Neural cell (in vitro differentiated cells): ENCODE data around the gene TXNDC17. TPM values are rescaled to one million over a fixed set of nuclear protein-coding genes. Genes with fewer than 3 reads are reported as not detected.

Source experiments
- H2AFZ ChIP-seq: fragments of 200-600, 300-800 bp; sonication (generic), shearing (Covaris generic); 2 replicates; pipeline ENCODE4 v1.6.0; 2014; ENCODE audit warnings: low read depth, mild to moderate bottlenecking, antibody characterized with exemption, low read length, moderate library complexity
- H3F3A ChIP-seq: fragments of 200-600 bp; shearing (Covaris generic); 2 replicates; pipeline ENCODE4 v1.6.1; 2016; ENCODE audit warnings: mild to moderate bottlenecking, moderate library complexity, mixed read lengths, antibody characterized with exemption, low read length; ENCODE audit not compliant: insufficient read depth, poor library complexity, severe bottlenecking
- H3K27ac ChIP-seq: fragments of 200-600, 300-800 bp; sonication (generic), shearing (Covaris generic); 2 replicates; pipeline ENCODE4 v1.5.1; 2014; ENCODE audit warnings: mild to moderate bottlenecking, low read length, moderate library complexity
- H3K27me3 ChIP-seq: fragments of 300-800, 200-600 bp; sonication (generic), shearing (Covaris generic); 2 replicates; pipeline ENCODE4 v1.6.0; 2014; ENCODE audit warnings: mild to moderate bottlenecking, low read depth, low read length, moderate library complexity; ENCODE audit not compliant: insufficient read depth
- H3K36me3 ChIP-seq: fragments of 300-800, 200-600 bp; sonication (generic), shearing (Covaris generic); 2 replicates; pipeline ENCODE4 v1.5.1; 2014; ENCODE audit warnings: mild to moderate bottlenecking, antibody characterized with exemption, low read length, moderate library complexity; ENCODE audit not compliant: insufficient read depth
- H3K4me2 ChIP-seq: fragments of 300-800, 200-600 bp; sonication (generic), shearing (Covaris generic); 2 replicates; pipeline ENCODE4 v1.6.0; 2014; ENCODE audit warnings: mild to moderate bottlenecking, low read length
- H3K4me3 ChIP-seq: fragments of 300-800, 200-600 bp; sonication (generic), shearing (Covaris generic); 2 replicates; pipeline ENCODE4 v1.5.1; 2014; ENCODE audit warnings: mild to moderate bottlenecking, low read length, moderate library complexity
- H3K79me2 ChIP-seq: fragments of 200-600 bp; shearing (Covaris generic); replicated peaks from 2 replicates; pipeline ENCODE4 v1.6.0; 2014; ENCODE audit warnings: mild to moderate bottlenecking, low read length, moderate library complexity; ENCODE audit not compliant: insufficient read depth
- H3K9ac ChIP-seq: fragments of 300-800, 200-600 bp; sonication (generic), shearing (Covaris generic); 2 replicates; pipeline ENCODE4 v1.6.1; 2016; ENCODE audit warnings: mild to moderate bottlenecking, low read length, mixed read lengths
- H3K9me2 ChIP-seq: fragments of 200-600 bp; shearing (Covaris generic); 2 replicates; pipeline ENCODE4 v1.6.1; 2016; ENCODE audit warnings: mild to moderate bottlenecking, low read length, mixed read lengths; ENCODE audit not compliant: insufficient read depth
- H3K9me3 ChIP-seq: fragments of 200-600, 300-800 bp; sonication (generic), shearing (Covaris generic); 2 replicates; pipeline ENCODE4 v1.6.1; 2016; ENCODE audit warnings: mild to moderate bottlenecking, mixed run types, low read length, moderate library complexity, mixed read lengths
- H4K20me1 ChIP-seq: fragments of 200-600 bp; shearing (Covaris generic); 2 replicates; pipeline ENCODE4 v1.6.1; 2016; ENCODE audit warnings: mild to moderate bottlenecking, mixed run types; ENCODE audit not compliant: insufficient read depth
- CTCF ChIP-seq: fragments of 450-650 bp; IDR thresholded peaks from 2 replicates; pipeline ENCODE4 v1.5.1; 2014; ENCODE audit warnings: antibody characterized with exemption, mild to moderate bottlenecking, moderate library complexity; ENCODE audit not compliant: poor library complexity, severe bottlenecking
- EP300 ChIP-seq: fragments of 450-650 bp; conservative IDR thresholded peaks from 2 replicates; pipeline ENCODE4 v1.6.1; 2014; ENCODE audit warnings: antibody characterized with exemption, mild to moderate bottlenecking, moderate library complexity; ENCODE audit not compliant: poor library complexity, severe bottlenecking
- EZH2 ChIP-seq: fragments of 200-600, 300-800 bp; shearing (Covaris generic), sonication (generic); IDR thresholded peaks from 2 replicates; pipeline ENCODE4 v1.6.1; 2014; ENCODE audit warnings: antibody characterized with exemption, low read length, borderline replicate concordance, mild to moderate bottlenecking; ENCODE audit not compliant: insufficient read depth, poor library complexity, severe bottlenecking
- MXI1 ChIP-seq: fragments of 450-650 bp; conservative IDR thresholded peaks from 2 replicates; pipeline ENCODE4 v1.6.1; 2014; ENCODE audit warnings: antibody characterized with exemption, mild to moderate bottlenecking; ENCODE audit not compliant: poor library complexity, severe bottlenecking
- POLR2AphosphoS5 ChIP-seq: IDR thresholded peaks from 2 replicates; pipeline ENCODE4 v1.6.1; 2012
- RAD21 ChIP-seq: fragments of 450-650 bp; conservative IDR thresholded peaks from 2 replicates; pipeline ENCODE4 v1.6.1; 2014; ENCODE audit warnings: antibody characterized with exemption, mild to moderate bottlenecking, moderate library complexity
- REST ChIP-seq: IDR thresholded peaks from 2 replicates; pipeline ENCODE4 v1.6.1; 2012; ENCODE audit warnings: borderline replicate concordance
- SMC3 ChIP-seq: fragments of 450-650 bp; conservative IDR thresholded peaks from 2 replicates; pipeline ENCODE4 v1.6.1; 2014; ENCODE audit warnings: antibody characterized with exemption, mild to moderate bottlenecking, moderate library complexity; ENCODE audit not compliant: poor library complexity
- TAF1 ChIP-seq: IDR thresholded peaks from 2 replicates; pipeline ENCODE4 v1.6.1; 2012; ENCODE audit warnings: low read depth
- polyA plus RNA-seq: library from polyadenylated mRNA; depleted of rRNA; stranded (reverse); fragments of >200 nt; gene quantifications from 2 replicates; pipeline ENCODE4 v1.2.3, GENCODE V29; 2014

Gene TXNDC17
- polyA plus RNA-seq, 1 donor from 2014 or later: 216 TPM

GRCh38 chr17:6676802-6677157 lies 35.9 kb downstream of the TXNDC17 start:
- Histone ChIP-seq H3K4me2 (no peak overlapping the region), H2AFZ (no peak overlapping the region)
- TF ChIP-seq TAF1: no peak
- TF ChIP-seq EP300: no peak
- no peak for TF ChIP-seq SMC3
- no peak for TF ChIP-seq RAD21
- TF ChIP-seq CTCF: no peak
- TF ChIP-seq REST: no peak
- no peak for TF ChIP-seq POLR2AphosphoS5
- no peak for TF ChIP-seq MXI1
- TF ChIP-seq EZH2: no peak

DNA sequence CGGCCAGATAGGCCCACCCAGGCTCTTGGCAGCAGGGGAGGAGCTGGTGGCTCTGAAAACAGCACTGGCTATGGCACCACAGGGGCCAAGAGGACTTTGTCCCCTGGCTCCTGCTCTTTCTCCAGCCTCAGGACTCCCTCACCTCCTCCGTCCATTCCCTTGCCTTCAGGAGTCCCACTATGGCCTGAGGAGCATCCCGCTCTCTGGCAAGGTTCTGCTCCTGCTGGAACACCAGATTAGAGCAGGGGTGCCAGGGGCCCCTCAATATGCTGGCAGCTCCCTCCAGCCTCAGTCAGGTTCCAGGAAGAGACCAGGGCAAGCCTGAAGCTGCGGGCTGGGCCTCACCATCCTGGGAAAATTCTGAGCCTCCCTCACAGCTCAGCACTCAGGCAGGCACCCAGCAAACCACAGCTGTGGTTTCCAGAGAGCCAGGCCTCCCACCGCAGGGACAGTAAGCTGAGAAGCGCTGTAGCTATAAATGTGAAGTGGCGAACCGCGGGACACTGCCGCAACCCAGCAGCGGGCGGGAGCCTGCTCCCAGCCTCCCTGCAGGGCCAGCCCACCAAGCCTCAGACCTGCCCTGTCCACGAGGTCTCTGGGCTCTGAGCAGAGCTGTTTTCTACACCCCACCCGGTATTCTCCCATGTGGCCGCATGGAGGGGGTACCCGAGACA lies 36.4 kb downstream of the TXNDC17 start:
- no peak overlapping the region for H2AFZ ChIP-seq
- H3K36me3 ChIP-seq: no peaks in the 10 kb centered on the region
- H3F3A ChIP-seq: no peaks in the 10 kb centered on the region
- no peak overlapping the region for H3K4me3 ChIP-seq
- TF ChIP-seq TAF1 (no peak), SMC3 (no peak), REST (no peak), RAD21 (no peak), EZH2 (no peak), CTCF (no peak), POLR2AphosphoS5 (no peak), MXI1 (no peak), EP300 (no peak)
- no peak overlapping the region for H3K4me2 ChIP-seq
- H3K9ac ChIP-seq: no peak overlapping the region
- H3K27ac ChIP-seq: no peak overlapping the region
- no peaks in the 10 kb centered on the region for H3K9me2 ChIP-seq
- H3K27me3 ChIP-seq: no peaks in the 10 kb centered on the region
- H3K79me2 ChIP-seq: no peaks in the 10 kb centered on the region
- no peaks in the 10 kb centered on the region for H4K20me1 ChIP-seq
- H3K9me3 ChIP-seq: no peaks in the 10 kb centered on the region

More at GRCh38 chr17:6676802-6677157, 35.9 kb downstream of the TXNDC17 start:
- Histone ChIP-seq H3K36me3 (no peaks in the 10 kb centered on the region), H3K27me3 (no peaks in the 10 kb centered on the region), H3K9ac (no peak overlapping the region), H3K27ac (no peak overlapping the region), H3K79me2 (no peaks in the 10 kb centered on the region), H3K9me3 (no peaks in the 10 kb centered on the region), H4K20me1 (no peaks in the 10 kb centered on the region), H3K9me2 (no peaks in the 10 kb centered on the region), H3F3A (no peaks in the 10 kb centered on the region), H3K4me3 (no peak overlapping the region)
